ENCODE measurements around the gene CBX3. TPM values are rescaled to one million over a fixed set of nuclear protein-coding genes. Genes with fewer than 3 reads are reported as not detected.

Gene CBX3
- polyA plus RNA-seq, 4 donors, result 250 to 363 (median 342) TPM

Other genes with a start within 250 kb of the CBX3 start
- 10 to 100 TPM in 3 of 4 donors, 1 to 10 TPM in 1; 5.9 to 42.3 (median 35.0) TPM for gene NFE2L3, start 49.5 kb upstream of the CBX3 start, polyA plus RNA-seq (ENCODE audit: insufficient read length in 4 of 4)
- gene HNRNPA2B1, start 999 bp upstream of the CBX3 start, polyA plus RNA-seq (ENCODE audit: insufficient read length in 4 of 4), result 1,000 to 10,000 TPM; 1,061 to 1,650 (median 1,619) TPM
- gene SNX10, start 90.1 kb downstream of the CBX3 start, polyA plus RNA-seq (ENCODE audit: insufficient read length in 4 of 4), result 10 to 100 TPM in 3 of 4 donors, 1 to 10 TPM in 1; 9.0 to 26.1 (median 20.7) TPM